MCF 10A (cell line): ENCODE measurements around the gene PPIF. TPM values are rescaled to one million over a fixed set of nuclear protein-coding genes. Genes with fewer than 3 reads are reported as not detected.

Experiments
- BruUV-seq: library from RNA; stranded (reverse); fragments of 400-500 nt; replicated peaks from 2 replicates; lab custom pipeline; 2021; lab: Mats Ljungman, UMichigan
- CTCF ChIA-PET: fragments of 300-600 bp; sonication (Branson Sonifier 250); formaldehyde crosslinking; extraction: SDS; loops from one replicate; lab custom pipeline; 2021; ENCODE audit warnings: antibody characterized with exemption, inconsistent platforms; lab: Yijun Ruan, JAX
- POLR2A ChIA-PET: fragments of 300-600, 350-650 bp; sonication (Branson Sonifier 250); formaldehyde crosslinking; extraction: SDS; loops from one replicate; lab custom pipeline; 2020; ENCODE audit warnings: antibody characterized with exemption, inconsistent platforms; lab: Yijun Ruan, JAX
- DNase-seq: peaks from one replicate; pipeline ENCODE4 v3.0.0-alpha.2; 2018; ENCODE audit not compliant: unreplicated experiment
- H3K27ac Mint-ChIP-seq: one replicate; pipeline ENCODE4 v1.8.0; 2022; ENCODE audit warnings: mild to moderate bottlenecking, low read depth, mixed read lengths; ENCODE audit not compliant: unreplicated experiment
- H3K27me3 Mint-ChIP-seq: one replicate; pipeline ENCODE4 v1.8.0; 2022; ENCODE audit warnings: mixed read lengths; ENCODE audit not compliant: insufficient read depth, unreplicated experiment
- H3K36me3 Mint-ChIP-seq: one replicate; pipeline ENCODE4 v1.8.0; 2022; ENCODE audit warnings: mild to moderate bottlenecking, moderate library complexity, mixed read lengths; ENCODE audit not compliant: insufficient read depth, unreplicated experiment
- H3K4me1 Mint-ChIP-seq: one replicate; pipeline ENCODE4 v1.8.0; 2022; ENCODE audit warnings: mixed read lengths; ENCODE audit not compliant: insufficient read depth, unreplicated experiment
- H3K4me3 Mint-ChIP-seq: one replicate; pipeline ENCODE4 v1.8.0; 2022; ENCODE audit warnings: mild to moderate bottlenecking, moderate library complexity, mixed read lengths; ENCODE audit not compliant: unreplicated experiment
- H3K9me3 Mint-ChIP-seq: one replicate; pipeline ENCODE4 v1.8.0; 2022; ENCODE audit warnings: mixed read lengths; ENCODE audit not compliant: unreplicated experiment
- intact Hi-C: fragments of 100-400 bp; cut with micrococcal nuclease; formaldehyde crosslinking; loops from 2 replicates; pipeline ENCODE4 v1.14.1; 2022
- total RNA-seq: library from RNA; stranded (reverse); gene quantifications from 2 replicates; pipeline ENCODE4 v1.2.3, GENCODE V29; 2022
- TF ChIP-seq, protein P1 (sequence below): fragments of 200-600 bp; IDR thresholded peaks from one replicate; pipeline ENCODE4 v1.8.0; 2022; ENCODE audit warnings: antibody characterized with exemption, mild to moderate bottlenecking; ENCODE audit not compliant: unreplicated experiment

PPIF gene
- total RNA-seq, 1 experiment from 2014 or later = 76.5 TPM

DNA sequence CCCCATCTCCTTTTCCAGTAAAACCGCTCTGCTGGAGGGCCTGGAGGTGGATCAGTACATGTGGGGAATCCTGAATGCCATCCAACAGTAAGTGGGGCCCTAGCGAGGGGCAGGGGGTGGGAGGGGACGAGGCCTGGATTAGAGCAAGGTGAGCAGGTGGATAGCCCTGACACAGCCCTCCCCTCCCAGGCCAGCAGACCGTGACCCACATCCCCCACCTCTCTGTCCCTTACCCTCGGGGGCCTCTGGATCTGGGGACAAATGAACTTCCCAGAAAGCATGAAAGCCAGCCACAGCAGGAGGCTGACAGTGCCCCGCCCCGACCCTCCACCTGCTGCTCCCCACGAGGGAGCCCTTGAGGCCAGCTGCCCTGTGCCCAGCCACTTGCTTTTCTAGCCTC lies 41.8 kb upstream of the PPIF start:
- ChIA-PET POLR2A (no interaction called here), CTCF (no interaction called here)
- Mint-ChIP-seq H3K27ac (no peak overlapping the region), H3K9me3 (no peaks in the 10 kb centered on the region), H3K4me1 (no peaks in the 10 kb centered on the region), H3K36me3 (peaks cover 39% of the 10 kb centered on the region), H3K27me3 (no peaks in the 10 kb centered on the region), H3K4me3 (no peak overlapping the region)
- intact Hi-C loops = no loop called here
- no peak for DNase-seq
- TF ChIP-seq, protein P1, sequence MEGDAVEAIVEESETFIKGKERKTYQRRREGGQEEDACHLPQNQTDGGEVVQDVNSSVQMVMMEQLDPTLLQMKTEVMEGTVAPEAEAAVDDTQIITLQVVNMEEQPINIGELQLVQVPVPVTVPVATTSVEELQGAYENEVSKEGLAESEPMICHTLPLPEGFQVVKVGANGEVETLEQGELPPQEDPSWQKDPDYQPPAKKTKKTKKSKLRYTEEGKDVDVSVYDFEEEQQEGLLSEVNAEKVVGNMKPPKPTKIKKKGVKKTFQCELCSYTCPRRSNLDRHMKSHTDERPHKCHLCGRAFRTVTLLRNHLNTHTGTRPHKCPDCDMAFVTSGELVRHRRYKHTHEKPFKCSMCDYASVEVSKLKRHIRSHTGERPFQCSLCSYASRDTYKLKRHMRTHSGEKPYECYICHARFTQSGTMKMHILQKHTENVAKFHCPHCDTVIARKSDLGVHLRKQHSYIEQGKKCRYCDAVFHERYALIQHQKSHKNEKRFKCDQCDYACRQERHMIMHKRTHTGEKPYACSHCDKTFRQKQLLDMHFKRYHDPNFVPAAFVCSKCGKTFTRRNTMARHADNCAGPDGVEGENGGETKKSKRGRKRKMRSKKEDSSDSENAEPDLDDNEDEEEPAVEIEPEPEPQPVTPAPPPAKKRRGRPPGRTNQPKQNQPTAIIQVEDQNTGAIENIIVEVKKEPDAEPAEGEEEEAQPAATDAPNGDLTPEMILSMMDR = no peak
- BruUV-seq = no TSS peak

DNA sequence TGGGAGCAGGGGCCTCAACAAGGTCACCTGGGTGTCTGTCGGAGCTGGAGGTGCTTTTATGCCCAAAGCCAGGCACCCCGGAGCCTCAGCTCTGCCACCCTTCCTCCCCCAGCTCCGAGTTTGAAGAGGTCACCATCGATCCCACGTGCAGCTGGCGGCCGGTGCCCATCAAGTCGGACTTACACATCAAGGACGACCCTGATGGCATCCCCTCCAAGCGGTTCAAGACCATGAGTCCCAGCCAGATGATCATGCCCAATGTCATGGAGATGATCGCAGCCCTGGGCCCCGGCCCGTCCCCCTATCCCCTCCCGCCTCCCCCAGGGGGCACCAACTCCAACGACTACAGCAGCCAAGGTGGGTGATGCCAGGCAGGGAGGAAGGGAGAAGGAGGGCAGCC lies 41.3 kb upstream of the PPIF start:
- TF ChIP-seq, protein P1 = no peak
- Mint-ChIP-seq H3K27ac (no peak overlapping the region), H3K4me1 (no peaks in the 10 kb centered on the region), H3K27me3 (no peaks in the 10 kb centered on the region), H3K4me3 (no peak overlapping the region), H3K36me3 (peaks cover 39% of the 10 kb centered on the region), H3K9me3 (no peaks in the 10 kb centered on the region)
- BruUV-seq = no TSS peak
- ChIA-PET CTCF (no interaction called here), POLR2A (no interaction called here)
- intact Hi-C loops = no loop called here
- DNase-seq = no peak

DNA sequence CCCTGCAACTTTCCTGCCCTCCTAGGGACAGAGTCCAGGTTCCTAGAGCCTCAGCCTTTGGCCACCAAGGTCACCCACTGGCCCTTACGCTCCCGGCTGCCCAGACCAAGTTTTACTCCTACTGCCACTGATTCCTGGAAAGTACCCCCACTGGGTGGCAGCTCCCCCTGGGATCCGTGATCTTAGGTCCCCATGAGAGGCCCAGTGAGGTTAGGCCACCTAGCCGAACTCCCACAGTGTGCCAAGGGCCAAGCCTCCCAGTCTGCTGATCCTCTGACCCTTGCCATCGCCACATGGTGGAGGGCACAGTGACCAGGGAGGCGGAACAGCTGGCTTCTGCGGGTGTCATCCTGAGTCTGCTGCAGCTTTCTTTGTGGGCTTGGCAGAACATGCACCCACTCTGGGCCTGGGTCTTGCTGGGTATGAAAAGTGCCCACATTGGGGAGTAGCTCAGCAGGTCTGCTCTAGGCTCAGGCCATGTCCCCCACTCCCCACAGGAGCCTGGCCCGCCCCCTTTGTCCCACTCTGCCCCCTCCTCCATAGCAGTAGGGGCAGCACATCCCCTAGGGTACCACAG lies 40.5 kb upstream of the PPIF start:
- H3K36me3 Mint-ChIP-seq = peaks cover 36% of the 10 kb centered on the region
- POLR2A ChIA-PET = no interaction called here
- no peaks in the 10 kb centered on the region for H3K4me1 Mint-ChIP-seq
- TF ChIP-seq, protein P1 = no peak
- intact Hi-C loops = no loop called here
- DNase-seq = no peak
- CTCF ChIA-PET = interaction anchor here (0.7 kb wide), 1 partner anchor 1322 kb away, joined by 4 read pairs; no protein-coding TSS in a partner anchor
- H3K4me3 Mint-ChIP-seq = no peak overlapping the region
- H3K27me3 Mint-ChIP-seq = no peaks in the 10 kb centered on the region
- BruUV-seq = no TSS peak
- no peak overlapping the region for H3K27ac Mint-ChIP-seq
- H3K9me3 Mint-ChIP-seq = no peaks in the 10 kb centered on the region

DNA sequence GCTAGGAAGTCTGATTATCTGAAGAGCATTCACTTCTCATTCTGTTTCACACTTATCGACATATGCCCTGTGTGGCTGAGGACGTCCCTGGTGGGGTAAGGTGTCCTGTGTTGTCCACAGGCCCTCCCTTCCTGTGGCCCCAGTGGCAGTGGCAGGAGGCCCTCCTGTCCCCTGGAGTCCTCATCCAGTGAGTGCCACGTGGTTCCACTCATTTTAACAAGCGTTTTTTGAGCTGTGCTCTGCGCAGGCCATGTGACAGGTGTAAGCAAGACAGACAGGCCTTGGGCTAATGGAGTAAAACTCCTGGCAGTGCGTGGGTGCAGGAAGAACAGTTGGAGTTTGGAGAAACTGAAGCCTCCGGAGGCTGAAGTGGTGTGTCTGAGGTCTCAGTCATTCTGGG lies 39.3 kb upstream of the PPIF start:
- Mint-ChIP-seq H3K9me3 (no peaks in the 10 kb centered on the region), H3K36me3 (peaks cover 32% of the 10 kb centered on the region), H3K27me3 (no peaks in the 10 kb centered on the region), H3K4me1 (no peaks in the 10 kb centered on the region), H3K4me3 (no peak overlapping the region), H3K27ac (no peak overlapping the region)
- BruUV-seq = no TSS peak
- TF ChIP-seq, protein P1 = no peak
- no peak for DNase-seq
- ChIA-PET CTCF (interaction anchor here (0.5 kb wide), 1 partner anchor 11 kb away, joined by 3 read pairs; no protein-coding TSS in a partner anchor), POLR2A (no interaction called here)
- intact Hi-C loops = no loop called here
